ENCODE data around the gene TMUB2. TPM values are rescaled to one million over a fixed set of nuclear protein-coding genes. Genes with fewer than 3 reads are reported as not detected.

The TMUB2 gene
- total RNA-seq, 1 donor from 2014 or later, result 38.8 TPM

- H3K4me1 ChIP-seq, result peaks cover 27% of the 10 kb centered on the region
- DNase-seq, result no peak
- intact Hi-C loops (cut with DNase I), result loop anchor here (5.0 kb wide), 1 partner anchor 104 kb away; the partner anchor contains the start of gene SLC25A39
- H3K27ac ChIP-seq, result peak overlapping the region; percentile 70
- no peaks in the 10 kb centered on the region for H3K9me3 ChIP-seq
- no peaks in the 10 kb centered on the region for H3K27me3 ChIP-seq
- ATAC-seq, result no peak
- peaks cover 34% of the 10 kb centered on the region for H3K36me3 ChIP-seq
- H3K4me3 ChIP-seq, result peak overlapping the region; percentile 98
- no peak for TF ChIP-seq CTCF (IDR thresholded peaks at IDR 0.05)
Observed at GRCh38 chr17:44217738-44218343, 31.1 kb downstream of the TMUB2 start.

GRCh38 chr17:44218344-44219107, 31.8 kb downstream of the TMUB2 start:
- intact Hi-C loops (cut with DNase I), result loop anchor here (5.0 kb wide), 1 partner anchor 104 kb away; the partner anchor contains the start of gene SLC25A39
- DNase-seq (peak; percentile 95), ATAC-seq (peak; percentile 83)
- peak; percentile 61 for TF ChIP-seq CTCF (IDR thresholded peaks at IDR 0.05)
- no peaks in the 10 kb centered on the region for H3K27me3 ChIP-seq
- peaks cover 34% of the 10 kb centered on the region for H3K36me3 ChIP-seq
- peak overlapping the region; percentile 97 for H3K27ac ChIP-seq
- H3K4me1 ChIP-seq, result peaks cover 30% of the 10 kb centered on the region
- H3K9me3 ChIP-seq, result no peaks in the 10 kb centered on the region
- peak overlapping the region; percentile 98 for H3K4me3 ChIP-seq

- Histone ChIP-seq H3K27me3 (no peaks in the 10 kb centered on the region), H3K36me3 (peaks cover 30% of the 10 kb centered on the region), H3K9me3 (no peaks in the 10 kb centered on the region), H3K27ac (peak overlapping the region; percentile 97), H3K4me3 (peak overlapping the region; percentile 98), H3K4me1 (peaks cover 30% of the 10 kb centered on the region)
- DNase-seq (peak; percentile 88), ATAC-seq (peak; percentile 65)
- intact Hi-C loops (cut with DNase I), result loop anchor here (5.0 kb wide), 1 partner anchor 103 kb away; the partner anchor contains the start of gene SLC25A39
- peak; percentile 44 for TF ChIP-seq CTCF (IDR thresholded peaks at IDR 0.05)
Observed at GRCh38 chr17:44219108-44219615, 32.4 kb downstream of the TMUB2 start.

GRCh38 chr17:44219616-44220212, 32.9 kb downstream of the TMUB2 start, which contains the start of gene UBTF:
TSS of gene UBTF (minus strand) at chr17:44219675. CDS start at chr17:44218229, 1,446 bp downstream.
- peak within 1 kb of the TSS; percentile 97 for H3K27ac ChIP-seq
- no peaks in the 10 kb centered on the region for H3K27me3 ChIP-seq
- H3K4me1 ChIP-seq, result peaks cover 30% of the 10 kb centered on the region
- DNase-seq, result peak; percentile 87
- peaks cover 25% of the 10 kb centered on the region for H3K36me3 ChIP-seq
- peak within 1 kb of the TSS; percentile 98 for H3K4me3 ChIP-seq
- no peak for TF ChIP-seq CTCF (IDR thresholded peaks at IDR 0.05)
- no peaks in the 10 kb centered on the region for H3K9me3 ChIP-seq
- intact Hi-C loops (cut with DNase I), result loop anchor here (5.0 kb wide), 1 partner anchor 103 kb away; the partner anchor contains the start of gene SLC25A39
- ATAC-seq, result peak; percentile 17

GRCh38 chr17:44220213-44221083, 33.7 kb downstream of the TMUB2 start:
- Histone ChIP-seq H3K27me3 (no peaks in the 10 kb centered on the region), H3K36me3 (peaks cover 17% of the 10 kb centered on the region), H3K9me3 (no peaks in the 10 kb centered on the region), H3K27ac (peak overlapping the region; percentile 97), H3K4me1 (peaks cover 30% of the 10 kb centered on the region), H3K4me3 (peak overlapping the region; percentile 98)
- TF ChIP-seq CTCF (IDR thresholded peaks at IDR 0.05), result no peak
- intact Hi-C loops (cut with DNase I), result no loop called here
- ATAC-seq, result peak; percentile 30
- DNase-seq, result peak; percentile 84

Data from upper lobe of right lung (tissue), 1 donor.